Chondrocyte (in vitro differentiated cells): ENCODE data around the gene CNOT4. TPM values are rescaled to one million over a fixed set of nuclear protein-coding genes. Genes with fewer than 3 reads are reported as not detected.

Experiments used
- DNase-seq: peaks from one replicate; pipeline ENCODE4 v3.0.0; 2021; ENCODE audit warnings: mixed read lengths, low spot score
- H3K27ac Mint-ChIP-seq: one replicate; pipeline ENCODE4 v1.8.0; 2021; ENCODE audit warnings: mild to moderate bottlenecking, moderate library complexity, mixed read lengths; ENCODE audit not compliant: unreplicated experiment
- H3K27me3 Mint-ChIP-seq: 2 replicates; pipeline ENCODE4 v1.8.0; 2021; ENCODE audit warnings: low read depth, mixed read lengths
- H3K36me3 Mint-ChIP-seq: 2 replicates; pipeline ENCODE4 v1.8.0; 2021; ENCODE audit warnings: low read depth, mixed read lengths
- H3K4me1 Mint-ChIP-seq: 2 replicates; pipeline ENCODE4 v1.8.0; 2021; ENCODE audit warnings: low read depth, mild to moderate bottlenecking, mixed read lengths
- H3K4me3 Mint-ChIP-seq: one replicate; pipeline ENCODE4 v1.8.0; 2021; ENCODE audit warnings: mild to moderate bottlenecking, moderate library complexity, mixed read lengths; ENCODE audit not compliant: unreplicated experiment
- H3K9me3 Mint-ChIP-seq: 2 replicates; pipeline ENCODE4 v1.8.0; 2021; ENCODE audit warnings: low read depth, mixed read lengths
- CTCF ChIP-seq: fragments of 200-600 bp; sonication (generic); IDR thresholded peaks from 2 replicates; pipeline ENCODE4 v1.5.0; 2021; ENCODE audit warnings: antibody characterized with exemption, mild to moderate bottlenecking, moderate library complexity
- total RNA-seq: library from RNA; stranded (reverse); gene quantifications from 3 replicates; pipeline ENCODE4 v1.2.1, GENCODE V29; 2021

Gene CNOT4
- total RNA-seq, 1 donor from 2014 or later: 17.8 TPM

- no peaks in the 10 kb centered on the region for H3K36me3 Mint-ChIP-seq
- no peaks in the 10 kb centered on the region for H3K4me1 Mint-ChIP-seq
- TF ChIP-seq CTCF: no peak
- H3K27me3 Mint-ChIP-seq: no peaks in the 10 kb centered on the region
- H3K9me3 Mint-ChIP-seq: no peaks in the 10 kb centered on the region
- no peak for DNase-seq
- no peak overlapping the region for H3K27ac Mint-ChIP-seq
- H3K4me3 Mint-ChIP-seq: no peak overlapping the region
Measured at GRCh38 chr7:135374736-135375135, 135.2 kb downstream of the CNOT4 start.

- DNase-seq: no peak
- no peaks in the 10 kb centered on the region for H3K4me1 Mint-ChIP-seq
- H3K4me3 Mint-ChIP-seq: no peak overlapping the region
- H3K36me3 Mint-ChIP-seq: no peaks in the 10 kb centered on the region
- no peaks in the 10 kb centered on the region for H3K9me3 Mint-ChIP-seq
- no peak for TF ChIP-seq CTCF
- H3K27ac Mint-ChIP-seq: no peak overlapping the region
- H3K27me3 Mint-ChIP-seq: no peaks in the 10 kb centered on the region
Measured at GRCh38 chr7:135372222-135372621, 137.7 kb downstream of the CNOT4 start.

- no peak overlapping the region for H3K27ac Mint-ChIP-seq
- TF ChIP-seq CTCF: no peak
- no peak for DNase-seq
- H3K36me3 Mint-ChIP-seq: no peaks in the 10 kb centered on the region
- no peaks in the 10 kb centered on the region for H3K9me3 Mint-ChIP-seq
- no peak overlapping the region for H3K4me3 Mint-ChIP-seq
- no peaks in the 10 kb centered on the region for H3K27me3 Mint-ChIP-seq
- H3K4me1 Mint-ChIP-seq: no peaks in the 10 kb centered on the region
Measured at GRCh38 chr7:135370656-135371055, 139.2 kb downstream of the CNOT4 start.

GRCh38 chr7:135369405-135369804 lies 140.5 kb downstream of the CNOT4 start:
- Mint-ChIP-seq H3K27ac (no peak overlapping the region), H3K4me3 (no peak overlapping the region), H3K36me3 (no peaks in the 10 kb centered on the region), H3K9me3 (no peaks in the 10 kb centered on the region), H3K27me3 (no peaks in the 10 kb centered on the region), H3K4me1 (no peaks in the 10 kb centered on the region)
- TF ChIP-seq CTCF: no peak
- no peak for DNase-seq

GRCh38 chr7:135368416-135369186 lies 141.3 kb downstream of the CNOT4 start:
- no peak for DNase-seq
- Mint-ChIP-seq H3K27me3 (no peaks in the 10 kb centered on the region), H3K4me3 (no peak overlapping the region), H3K4me1 (no peaks in the 10 kb centered on the region), H3K9me3 (no peaks in the 10 kb centered on the region), H3K36me3 (peaks cover 2% of the 10 kb centered on the region), H3K27ac (no peak overlapping the region)
- no peak for TF ChIP-seq CTCF
